ENCODE results near the gene CFAP100. TPM values are rescaled to one million over a fixed set of nuclear protein-coding genes. Genes with fewer than 3 reads are reported as not detected.

Gene CFAP100
- total and polyA plus RNA-seq, 9 of the 15 experiments (the other 6 are each of a cell fraction or from before 2014, with no cell fraction given): not detected

DNA sequence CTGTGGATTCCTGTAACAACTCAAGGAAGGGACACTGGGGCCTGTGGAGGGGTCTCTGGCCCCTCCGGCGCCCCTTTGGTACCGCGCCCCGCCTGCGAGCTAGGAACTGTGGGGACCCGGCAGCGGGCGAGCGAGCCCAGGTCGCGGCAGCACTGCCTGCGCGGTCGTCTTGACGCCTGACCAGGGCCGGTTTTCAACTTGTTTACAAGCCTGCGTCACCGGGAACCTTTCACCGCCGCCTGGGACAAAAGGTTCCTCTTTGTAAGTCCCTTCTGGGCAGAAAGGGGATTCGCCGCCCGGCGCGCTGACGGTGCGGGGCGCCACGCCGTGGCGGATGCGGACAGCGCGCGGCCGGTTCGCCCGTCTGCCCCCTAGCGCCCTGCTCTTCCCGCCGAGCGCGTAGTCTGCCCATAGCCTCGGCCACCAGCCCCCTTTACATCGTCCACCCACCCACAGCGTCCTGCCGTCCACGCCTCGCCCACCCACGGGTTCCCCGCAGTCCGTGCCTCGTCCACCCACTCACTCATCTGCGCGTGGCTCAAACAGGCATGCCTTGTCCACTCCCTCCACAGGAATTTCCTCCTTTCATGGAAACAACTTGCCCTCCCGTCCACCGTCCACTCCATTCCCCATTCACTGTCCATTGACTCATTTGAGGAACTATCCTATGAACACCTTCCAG lies 5.5 kb upstream of the CFAP100 start (continued):
- TF ChIP-seq ZNF124 (CRISPR knock-in tag; IDR thresholded peaks at IDR 0.05): no peak
- no peak for TF ChIP-seq XRCC4 (IDR thresholded peaks at IDR 0.05; ENCODE audit: extremely low read depth, insufficient read depth, insufficient read length)
- no peak for TF ChIP-seq ZNF778 (CRISPR knock-in tag; IDR thresholded peaks at IDR 0.05)
- TF ChIP-seq BRF1 (IDR thresholded peaks at IDR 0.05; ENCODE audit: borderline replicate concordance, extremely low read depth, insufficient read length): no peak
- TF ChIP-seq E4F1 (CRISPR knock-in tag; IDR thresholded peaks at IDR 0.05; ENCODE audit: borderline replicate concordance): no peak
- TF ChIP-seq, protein P1, sequence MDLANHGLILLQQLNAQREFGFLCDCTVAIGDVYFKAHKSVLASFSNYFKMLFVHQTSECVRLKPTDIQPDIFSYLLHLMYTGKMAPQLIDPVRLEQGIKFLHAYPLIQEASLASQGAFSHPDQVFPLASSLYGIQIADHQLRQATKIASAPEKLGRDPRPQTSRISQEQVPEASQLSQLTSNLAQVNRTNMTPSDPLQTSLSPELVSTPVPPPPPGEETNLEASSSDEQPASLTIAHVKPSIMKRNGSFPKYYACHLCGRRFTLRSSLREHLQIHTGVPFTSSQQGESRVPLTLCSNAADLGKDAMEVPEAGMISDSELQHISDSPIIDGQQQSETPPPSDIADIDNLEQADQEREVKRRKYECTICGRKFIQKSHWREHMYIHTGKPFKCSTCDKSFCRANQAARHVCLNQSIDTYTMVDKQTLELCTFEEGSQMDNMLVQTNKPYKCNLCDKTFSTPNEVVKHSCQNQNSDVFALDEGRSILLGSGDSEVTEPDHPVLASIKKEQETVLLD (IDR thresholded peaks at IDR 0.05): no peak
- TF ChIP-seq, protein P2, sequence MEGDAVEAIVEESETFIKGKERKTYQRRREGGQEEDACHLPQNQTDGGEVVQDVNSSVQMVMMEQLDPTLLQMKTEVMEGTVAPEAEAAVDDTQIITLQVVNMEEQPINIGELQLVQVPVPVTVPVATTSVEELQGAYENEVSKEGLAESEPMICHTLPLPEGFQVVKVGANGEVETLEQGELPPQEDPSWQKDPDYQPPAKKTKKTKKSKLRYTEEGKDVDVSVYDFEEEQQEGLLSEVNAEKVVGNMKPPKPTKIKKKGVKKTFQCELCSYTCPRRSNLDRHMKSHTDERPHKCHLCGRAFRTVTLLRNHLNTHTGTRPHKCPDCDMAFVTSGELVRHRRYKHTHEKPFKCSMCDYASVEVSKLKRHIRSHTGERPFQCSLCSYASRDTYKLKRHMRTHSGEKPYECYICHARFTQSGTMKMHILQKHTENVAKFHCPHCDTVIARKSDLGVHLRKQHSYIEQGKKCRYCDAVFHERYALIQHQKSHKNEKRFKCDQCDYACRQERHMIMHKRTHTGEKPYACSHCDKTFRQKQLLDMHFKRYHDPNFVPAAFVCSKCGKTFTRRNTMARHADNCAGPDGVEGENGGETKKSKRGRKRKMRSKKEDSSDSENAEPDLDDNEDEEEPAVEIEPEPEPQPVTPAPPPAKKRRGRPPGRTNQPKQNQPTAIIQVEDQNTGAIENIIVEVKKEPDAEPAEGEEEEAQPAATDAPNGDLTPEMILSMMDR (IDR thresholded peaks at IDR 0.05 in 2 of 3, conservative IDR thresholded peaks at IDR 0.05 in 1 of 3; ENCODE audit: insufficient read depth in 2 of 3, low read depth in 1 of 3, low read length in 3 of 3): peak; percentile 91 to 99 (median 99)
- TF ChIP-seq ZNF431 (CRISPR knock-in tag; IDR thresholded peaks at IDR 0.05): no peak
- TF ChIP-seq BMI1 (IDR thresholded peaks at IDR 0.05; ENCODE audit: low read length): no peak
- TF ChIP-seq NR2F6 (CRISPR knock-in tag; IDR thresholded peaks at IDR 0.05): no peak
- TF ChIP-seq TSHZ1 (CRISPR knock-in tag; IDR thresholded peaks at IDR 0.05): no peak
- peak; percentile 58 for TF ChIP-seq CCNT2 (IDR thresholded peaks at IDR 0.05; ENCODE audit: borderline replicate concordance, extremely low read depth, insufficient read length, low read depth, low read length)
- TF ChIP-seq FOXK2 (conservative IDR thresholded peaks at IDR 0.05 in 1 of 2, IDR thresholded peaks at IDR 0.05 in 1 of 2; ENCODE audit: low read depth in 2 of 2): peak; percentile 43 to 65; a peak in 3 of 4 replicates
- no peak for TF ChIP-seq DIDO1 (tag; IDR thresholded peaks at IDR 0.05; ENCODE audit: low read depth)
- no peak for TF ChIP-seq NBN (IDR thresholded peaks at IDR 0.05; ENCODE audit: low read depth)
- TF ChIP-seq LCOR (CRISPR knock-in tag; IDR thresholded peaks at IDR 0.05): no peak
- no peak for TF ChIP-seq BRD9 (IDR thresholded peaks at IDR 0.05; ENCODE audit: low read depth, partially characterized antibody)

Data from K562 (cell line).